CD8-positive, alpha-beta memory T cell (primary cell): ENCODE measurements around the gene HEXA. TPM values are rescaled to one million over a fixed set of nuclear protein-coding genes. Genes with fewer than 3 reads are reported as not detected.

Experiments used
- CTCF ChIA-PET: fragments of 350-600 bp; sonication (Branson Sonifier 250); formaldehyde crosslinking; loops from one replicate; lab custom pipeline; 2021; ENCODE audit warnings: antibody characterized with exemption; lab: Charles Lee
- POLR2A ChIA-PET: fragments of 350-600 bp; sonication (Branson Sonifier 250); formaldehyde crosslinking; loops from one replicate; lab custom pipeline; 2021; ENCODE audit warnings: antibody characterized with exemption; lab: Charles Lee
- DNase-seq, 5 donors: peaks; one replicate each; pipeline versions ENCODE4 v3.0.0 to v3.0.0-alpha.2; 2020 to 2022; ENCODE audit warnings: mixed read lengths in 1 of 5
- H3K27ac ChIP-seq: one replicate; pipeline ENCODE4 v1.7.0; 2013; ENCODE audit warnings: low read depth, mild to moderate bottlenecking, low read length, moderate library complexity
- H3K27me3 ChIP-seq: 2 replicates; pipeline ENCODE4 v1.7.0; 2013; ENCODE audit warnings: low read length, mild to moderate bottlenecking; ENCODE audit not compliant: insufficient read depth, poor library complexity, severe bottlenecking
- H3K36me3 ChIP-seq: 2 replicates; pipeline ENCODE4 v1.7.0; 2013; ENCODE audit warnings: mild to moderate bottlenecking, low read length, moderate library complexity; ENCODE audit not compliant: insufficient read depth
- H3K4me1 ChIP-seq: 2 replicates; pipeline ENCODE4 v1.7.0; 2013; ENCODE audit warnings: mild to moderate bottlenecking, low read length, moderate library complexity; ENCODE audit not compliant: insufficient read depth
- H3K4me3 ChIP-seq: 2 replicates; pipeline ENCODE4 v1.7.0; 2013; ENCODE audit warnings: mild to moderate bottlenecking, low read length
- H3K9me3 ChIP-seq: 2 replicates; pipeline ENCODE4 v1.7.0; 2013; ENCODE audit warnings: mild to moderate bottlenecking, low read length
- H3K27ac Mint-ChIP-seq, 8 donors: one replicate each; pipeline ENCODE4 v1.8.0; 2020 to 2021; ENCODE audit warnings: mixed read lengths in 8 of 8, mild to moderate bottlenecking in 6 of 8, inconsistent platforms in 3 of 8, moderate library complexity in 3 of 8
- H3K27me3 Mint-ChIP-seq, 2 donors: one replicate each; pipeline ENCODE4 v1.8.0; 2020 to 2021; ENCODE audit warnings: mixed read lengths in 2 of 2, mild to moderate bottlenecking in 1 of 2, moderate library complexity in 1 of 2
- H3K36me3 Mint-ChIP-seq, 3 donors: one replicate each; pipeline ENCODE4 v1.8.0; 2020 to 2021; ENCODE audit warnings: mixed read lengths in 3 of 3, inconsistent platforms in 1 of 3, mild to moderate bottlenecking in 1 of 3
- H3K4me1 Mint-ChIP-seq, 3 donors: one replicate each; pipeline ENCODE4 v1.8.0; 2020 to 2021; ENCODE audit warnings: mixed read lengths in 3 of 3, inconsistent platforms in 1 of 3, mild to moderate bottlenecking in 1 of 3
- H3K4me3 Mint-ChIP-seq, 7 donors: one replicate each; pipeline ENCODE4 v1.8.0; 2020 to 2021; ENCODE audit warnings: mixed read lengths in 7 of 7, mild to moderate bottlenecking in 6 of 7, moderate library complexity in 4 of 7, inconsistent platforms in 2 of 7
- H3K9me3 Mint-ChIP-seq, 5 donors: one replicate each; pipeline ENCODE4 v1.8.0; 2020 to 2022; ENCODE audit warnings: mixed read lengths in 5 of 5, mild to moderate bottlenecking in 3 of 5, moderate library complexity in 2 of 5, inconsistent platforms in 1 of 5
- polyA plus RNA-seq: library from polyadenylated mRNA; unstranded; fragments of 300-500 nt; fragmentation: Illumina TruSeq; gene quantifications from one replicate; pipeline ENCODE4 v1.2.3, GENCODE V29; 2021
- total RNA-seq, 2 experiments: library from RNA; stranded (reverse); gene quantifications; one replicate each; pipeline ENCODE4 v1.2.3, GENCODE V29; 2021

The HEXA gene
- total and polyA plus RNA-seq, 3 experiments from 2014 or later, result 75.0 to 83.0 (median 80.5) TPM

DNA sequence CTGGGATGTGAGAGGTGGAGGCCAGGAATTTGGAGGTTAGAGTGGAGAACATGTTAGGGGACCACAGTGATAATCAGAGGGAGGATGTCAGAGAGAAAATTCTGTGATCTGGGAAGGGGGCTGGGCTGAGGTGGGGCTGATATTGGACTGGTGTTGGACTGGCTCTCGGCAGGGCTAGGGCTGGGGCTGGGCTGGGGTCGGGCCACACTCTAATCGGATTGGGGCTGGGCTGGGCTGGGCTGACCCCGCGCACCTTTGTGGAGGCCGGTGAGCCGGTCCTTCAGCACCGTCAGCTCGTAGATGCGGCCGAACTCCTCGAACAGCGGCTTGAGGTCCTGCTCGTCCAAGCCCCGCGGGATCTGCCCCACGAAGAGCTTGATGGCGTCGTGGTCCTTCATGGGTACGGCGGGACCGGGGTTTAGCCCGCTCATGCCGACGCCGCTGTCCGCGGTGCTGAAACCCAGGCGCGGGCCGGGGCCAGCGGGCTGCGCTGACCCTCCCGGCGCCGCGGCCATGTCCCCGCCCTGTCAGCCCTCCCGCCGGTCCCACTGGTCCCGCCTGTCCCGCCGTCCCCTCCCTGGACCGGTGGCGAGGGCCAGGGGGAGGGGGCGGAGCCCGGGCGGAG, 56.3 kb downstream of the HEXA start:
- H3K4me1 Mint-ChIP-seq, result peaks cover 16 to 23% (median 19%) of the 10 kb centered on the region in 3 donors
- H3K27me3 Mint-ChIP-seq, result peaks cover 0 to 4% of the 10 kb centered on the region in 2 donors
- Histone ChIP-seq H3K4me1 (peaks cover 9% of the 10 kb centered on the region), H3K27me3 (no peaks in the 10 kb centered on the region), H3K27ac (no peak overlapping the region), H3K36me3 (no peaks in the 10 kb centered on the region), H3K4me3 (no peak overlapping the region), H3K9me3 (no peaks in the 10 kb centered on the region)
- H3K36me3 Mint-ChIP-seq, result peaks cover 2 to 11% (median 7%) of the 10 kb centered on the region in 3 donors
- H3K4me3 Mint-ChIP-seq, result peak overlapping the region; percentile 56 to 84 (median 75)
- H3K9me3 Mint-ChIP-seq, result peaks cover 3 to 8% (median 5%) of the 10 kb centered on the region in 5 donors
- CTCF ChIA-PET, result interaction anchor here (1.2 kb wide), 1 partner anchor 154 kb away, joined by 3 read pairs; no protein-coding TSS in a partner anchor
- DNase-seq, result peak; percentile 39 to 65 (median 43)
- peak overlapping the region in 7 of 8 donors; percentile 13 to 93 (median 68) for H3K27ac Mint-ChIP-seq
- POLR2A ChIA-PET, result interaction anchor here (0.9 kb wide), 1 partner anchor 154 kb away, joined by 4 read pairs; no protein-coding TSS in a partner anchor

DNA sequence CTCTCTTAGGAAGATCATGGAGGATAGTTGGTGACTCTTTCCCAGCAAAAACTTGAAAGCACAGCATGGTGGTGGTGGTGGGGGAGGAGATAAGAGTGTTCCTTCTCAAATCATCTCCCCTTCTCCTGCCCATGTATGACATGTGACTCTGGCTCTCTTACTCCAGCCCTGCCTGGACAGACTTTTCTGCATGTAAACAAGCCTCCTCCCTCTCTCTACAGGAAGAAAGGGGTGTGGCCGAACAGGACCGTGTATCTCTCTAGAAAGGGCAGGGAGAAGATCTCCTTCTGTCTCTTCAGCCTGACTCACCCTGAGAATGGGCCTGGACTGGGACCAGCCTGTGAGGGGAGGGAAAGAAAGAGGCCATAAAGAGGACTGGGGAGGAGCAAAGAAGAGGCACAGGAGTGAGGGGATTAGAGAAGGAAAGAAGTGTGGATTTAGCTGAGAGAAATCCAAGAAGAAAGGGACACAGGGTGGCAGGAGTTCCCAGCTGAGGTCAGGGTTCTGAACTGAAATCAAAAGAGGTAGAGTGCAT, 57.3 kb downstream of the HEXA start:
- Mint-ChIP-seq H3K4me3 (peak overlapping the region; percentile 38 to 84 (median 74)), H3K4me1 (peaks cover 16 to 23% (median 19%) of the 10 kb centered on the region in 3 donors), H3K36me3 (peaks cover 0 to 3% (median 1%) of the 10 kb centered on the region in 3 donors), H3K27ac (peak overlapping the region; percentile 18 to 93 (median 74)), H3K9me3 (peaks cover 0 to 1% (median 0%) of the 10 kb centered on the region in 5 donors), H3K27me3 (peaks cover 0 to 2% of the 10 kb centered on the region in 2 donors)
- no peaks in the 10 kb centered on the region for H3K9me3 ChIP-seq
- no peak for DNase-seq
- no peak overlapping the region for H3K4me3 ChIP-seq
- POLR2A ChIA-PET, result interaction anchor here (0.5 kb wide), 1 partner anchor 1036 kb away, joined by 8 read pairs; no protein-coding TSS in a partner anchor
- H3K27ac ChIP-seq, result no peak overlapping the region
- H3K36me3 ChIP-seq, result no peaks in the 10 kb centered on the region
- no peaks in the 10 kb centered on the region for H3K27me3 ChIP-seq
- peaks cover 9% of the 10 kb centered on the region for H3K4me1 ChIP-seq
- CTCF ChIA-PET, result no interaction called here

DNA sequence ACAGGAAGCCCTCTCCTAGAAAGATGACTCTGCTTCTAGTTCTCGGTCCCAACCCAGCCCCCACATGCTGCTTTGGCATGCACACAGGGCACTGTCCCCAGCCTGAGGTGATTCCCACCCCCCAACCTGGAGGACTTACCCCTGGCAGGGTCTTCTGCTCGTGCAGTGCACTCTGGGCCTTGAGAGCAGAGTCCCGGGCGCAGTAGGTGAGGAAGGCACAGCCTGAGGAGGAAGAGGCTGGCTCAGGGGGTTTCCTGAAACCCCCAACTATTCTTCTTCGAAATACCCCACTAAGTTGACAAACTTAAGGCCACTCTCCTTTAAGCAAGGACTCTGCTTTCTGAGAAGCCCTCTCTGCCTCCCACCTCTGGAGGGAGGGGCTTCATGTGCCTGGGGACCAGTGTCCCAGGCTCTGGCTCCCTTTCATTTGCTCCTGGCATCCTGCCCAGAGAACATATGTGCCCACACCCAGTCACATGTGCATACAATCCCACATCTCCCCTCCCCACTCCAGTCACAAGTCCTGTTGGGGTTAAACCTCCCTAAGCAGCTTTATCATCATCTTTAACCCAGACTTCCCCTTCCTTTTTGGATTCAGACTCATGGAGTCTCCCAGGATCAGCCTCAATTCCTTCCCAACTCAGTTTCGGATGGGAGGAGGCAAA, 60.0 kb downstream of the HEXA start:
- Histone ChIP-seq H3K36me3 (no peaks in the 10 kb centered on the region), H3K27me3 (no peaks in the 10 kb centered on the region), H3K4me1 (peaks cover 8% of the 10 kb centered on the region), H3K9me3 (no peaks in the 10 kb centered on the region), H3K27ac (no peak overlapping the region), H3K4me3 (no peak overlapping the region)
- Mint-ChIP-seq H3K27ac (peak overlapping the region in 1 of 8 donors; percentile 28), H3K4me3 (no peak overlapping the region), H3K9me3 (no peaks in the 10 kb centered on the region), H3K36me3 (peaks cover 0 to 3% (median 0%) of the 10 kb centered on the region in 3 donors), H3K4me1 (peaks cover 15 to 20% (median 16%) of the 10 kb centered on the region in 3 donors), H3K27me3 (peaks cover 0 to 3% of the 10 kb centered on the region in 2 donors)
- DNase-seq, result no peak
- POLR2A ChIA-PET, result no interaction called here
- CTCF ChIA-PET, result no interaction called here

DNA sequence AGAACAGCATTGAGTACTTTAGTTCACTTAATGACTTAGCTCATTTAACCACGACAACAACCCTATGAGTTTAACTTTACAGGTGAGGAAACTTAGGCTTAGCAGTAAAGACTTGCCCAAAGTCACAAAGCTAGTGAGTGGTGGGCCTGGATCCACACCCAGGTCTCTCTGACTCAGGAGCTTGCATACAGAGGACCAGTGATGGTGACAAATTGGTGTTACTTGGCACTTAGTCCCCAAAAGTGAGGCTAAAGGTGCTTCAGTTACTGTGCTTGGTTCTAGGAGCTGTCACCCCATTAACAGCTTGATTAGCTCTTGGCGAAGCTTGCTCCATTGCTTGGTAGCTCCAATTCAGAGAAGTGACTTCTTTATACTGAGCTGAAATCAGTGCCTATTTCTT, 61.9 kb downstream of the HEXA start:
- Mint-ChIP-seq H3K36me3 (peaks cover 0 to 3% (median 0%) of the 10 kb centered on the region in 3 donors), H3K27ac (peak overlapping the region in 1 of 8 donors; percentile 28), H3K4me3 (no peak overlapping the region), H3K27me3 (peaks cover 0 to 3% of the 10 kb centered on the region in 2 donors), H3K4me1 (peaks cover 4 to 5% (median 4%) of the 10 kb centered on the region in 3 donors), H3K9me3 (no peaks in the 10 kb centered on the region)
- Histone ChIP-seq H3K9me3 (no peaks in the 10 kb centered on the region), H3K27me3 (no peaks in the 10 kb centered on the region), H3K4me3 (no peak overlapping the region), H3K36me3 (no peaks in the 10 kb centered on the region), H3K4me1 (no peaks in the 10 kb centered on the region), H3K27ac (no peak overlapping the region)
- POLR2A ChIA-PET, result interaction anchor here (0.7 kb wide), 1 partner anchor 13 kb away, joined by 3 read pairs; no protein-coding TSS in a partner anchor
- CTCF ChIA-PET, result interaction anchor here (0.9 to 1.7 kb wide), 6 partner anchors 11 to 214 kb away, joined by 3 to 4 read pairs (median 3); no protein-coding TSS in a partner anchor
- DNase-seq, result no peak

DNA sequence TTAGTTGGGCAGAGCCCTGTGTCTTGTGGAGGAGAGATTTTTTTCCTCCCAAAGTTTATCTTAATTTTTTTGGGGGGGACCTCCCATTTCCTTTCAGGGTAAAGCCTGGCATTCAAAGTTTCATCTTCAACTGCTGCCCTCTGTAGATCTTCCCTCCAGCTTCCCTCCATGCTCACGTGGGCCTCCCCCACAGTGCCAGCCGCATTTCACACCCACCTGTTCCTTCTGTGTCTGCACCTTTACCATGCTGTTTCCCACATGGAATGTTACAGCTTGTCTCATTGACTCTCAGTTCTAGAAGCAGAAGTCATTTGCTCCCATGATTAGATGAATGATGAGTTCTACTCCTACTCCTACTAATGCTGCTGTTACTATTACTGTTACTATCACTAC, 62.4 kb downstream of the HEXA start:
- Histone ChIP-seq H3K4me3 (no peak overlapping the region), H3K4me1 (no peaks in the 10 kb centered on the region), H3K9me3 (no peaks in the 10 kb centered on the region), H3K27me3 (no peaks in the 10 kb centered on the region), H3K36me3 (no peaks in the 10 kb centered on the region), H3K27ac (no peak overlapping the region)
- Mint-ChIP-seq H3K4me3 (no peak overlapping the region), H3K9me3 (no peaks in the 10 kb centered on the region), H3K4me1 (peaks cover 0 to under 1% (median under 1%) of the 10 kb centered on the region in 3 donors), H3K36me3 (peaks cover 0 to 3% (median 0%) of the 10 kb centered on the region in 3 donors), H3K27ac (no peak overlapping the region), H3K27me3 (peaks cover 0 to 3% of the 10 kb centered on the region in 2 donors)
- ChIA-PET CTCF (interaction anchor here (0.9 to 1.9 kb wide), 8 partner anchors 11 to 357 kb away, joined by 3 to 15 read pairs (median 3); no protein-coding TSS in a partner anchor), POLR2A (interaction anchor here (0.8 kb wide), 1 partner anchor 63 kb away, joined by 3 read pairs; no protein-coding TSS in a partner anchor)
- DNase-seq, result no peak

DNA sequence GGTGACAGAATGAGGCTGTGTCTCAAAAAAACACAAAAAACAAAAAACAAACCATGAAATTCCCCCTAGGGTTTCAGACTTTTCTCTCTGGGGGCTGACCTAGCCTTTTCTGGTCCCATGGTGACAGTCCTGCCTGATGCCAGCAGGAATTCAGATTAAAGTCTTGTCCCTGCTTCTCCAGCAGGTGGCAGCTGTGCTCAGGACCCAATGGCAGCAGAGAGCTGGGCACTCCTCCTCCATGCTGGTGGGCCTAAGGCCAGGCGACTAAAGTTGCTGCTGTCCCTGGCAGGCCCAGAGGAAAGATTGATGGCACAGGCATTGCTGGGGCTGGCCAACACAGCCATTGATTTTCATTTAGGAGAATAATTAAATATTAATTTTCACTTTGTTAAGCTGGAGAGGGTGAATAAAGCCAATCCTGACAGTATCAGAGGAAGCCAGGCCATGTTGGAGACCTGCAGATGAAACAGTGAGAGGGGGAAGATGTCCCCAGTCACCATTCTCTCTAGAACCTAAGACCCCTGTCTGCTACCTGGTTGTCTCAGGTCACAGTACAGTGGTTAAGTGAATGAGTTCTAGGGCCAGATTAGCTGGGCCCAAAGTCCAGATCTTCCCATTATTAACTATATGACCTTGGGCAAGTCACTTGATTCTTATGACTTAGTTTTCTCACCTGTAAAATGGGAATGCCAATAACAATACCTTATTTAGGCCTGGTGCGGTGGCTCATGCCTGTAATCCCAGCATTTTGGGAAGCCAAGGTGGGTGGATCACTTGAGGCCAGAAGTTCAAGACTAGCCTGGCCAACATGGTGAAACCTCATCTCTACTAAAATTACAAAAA, 63.0 kb downstream of the HEXA start:
- H3K4me1 ChIP-seq, result no peaks in the 10 kb centered on the region
- DNase-seq, result peak; percentile 33 to 73 (median 45)
- H3K27ac Mint-ChIP-seq, result peak overlapping the region in 1 of 8 donors; percentile 36
- H3K9me3 ChIP-seq, result no peaks in the 10 kb centered on the region
- no peaks in the 10 kb centered on the region for H3K4me1 Mint-ChIP-seq
- no peaks in the 10 kb centered on the region for H3K36me3 ChIP-seq
- H3K27me3 ChIP-seq, result no peaks in the 10 kb centered on the region
- peaks cover 0 to 3% (median 0%) of the 10 kb centered on the region in 3 donors for H3K36me3 Mint-ChIP-seq
- H3K9me3 Mint-ChIP-seq, result no peaks in the 10 kb centered on the region
- no peak overlapping the region for H3K4me3 Mint-ChIP-seq
- no peak overlapping the region for H3K27ac ChIP-seq
- ChIA-PET CTCF (interaction anchor here (0.7 to 1.9 kb wide), 14 partner anchors 10 to 358 kb away, joined by 3 to 15 read pairs (median 3); partner anchors contain the start of gene HEXA), POLR2A (interaction anchor here (0.8 kb wide), 1 partner anchor 64 kb away, joined by 3 read pairs; no protein-coding TSS in a partner anchor)
- no peak overlapping the region for H3K4me3 ChIP-seq
- peaks cover 0 to 3% of the 10 kb centered on the region in 2 donors for H3K27me3 Mint-ChIP-seq

DNA sequence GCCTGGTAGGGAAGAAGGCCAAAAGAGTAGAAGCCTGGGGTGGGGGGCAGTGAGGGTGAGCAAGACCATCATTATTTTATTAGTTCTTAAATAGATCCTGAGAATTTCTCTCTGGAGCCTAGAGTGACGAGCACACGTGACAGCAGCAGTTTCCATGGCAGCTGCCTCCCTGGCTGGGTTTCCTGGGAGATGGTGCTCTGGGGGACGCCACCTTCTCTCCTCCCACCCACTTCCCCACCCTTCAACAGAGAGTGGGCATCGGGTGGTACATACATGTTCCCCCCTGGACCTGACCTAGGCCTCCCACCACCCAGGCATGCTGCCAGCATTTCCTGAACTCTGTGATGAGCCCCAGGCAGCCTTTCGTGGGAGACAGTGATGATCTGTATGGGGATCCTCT, 68.8 kb downstream of the HEXA start:
- Mint-ChIP-seq H3K27ac (peak overlapping the region in 7 of 8 donors; percentile 11 to 89 (median 72)), H3K9me3 (no peaks in the 10 kb centered on the region), H3K36me3 (peaks cover 0 to 1% (median 0%) of the 10 kb centered on the region in 3 donors), H3K4me1 (peaks cover 9 to 11% (median 10%) of the 10 kb centered on the region in 3 donors), H3K4me3 (peak overlapping the region in 1 of 7 donors; percentile 75), H3K27me3 (peaks cover 0 to 3% of the 10 kb centered on the region in 2 donors)
- DNase-seq, result no peak
- H3K27ac ChIP-seq, result no peak overlapping the region
- ChIA-PET POLR2A (no interaction called here), CTCF (no interaction called here)
- H3K27me3 ChIP-seq, result no peaks in the 10 kb centered on the region
- no peaks in the 10 kb centered on the region for H3K9me3 ChIP-seq
- peaks cover 4% of the 10 kb centered on the region for H3K4me1 ChIP-seq
- no peak overlapping the region for H3K4me3 ChIP-seq
- no peaks in the 10 kb centered on the region for H3K36me3 ChIP-seq
